T-helper 2 cell (primary cell): ENCODE results near the gene WDR91.
"Not testable (repeated sequence)": the region's sequence is repeated elsewhere in the genome, so short reads cannot be mapped to it uniquely, and the experiment has no call there.

ENCODE experiments used
- DNase-seq, 5 experiments: peaks; one replicate each; pipeline versions ENCODE4 v3.0.0 to v3.0.0-alpha.2; 2012 to 2022

Gene WDR91

GRCh38 chr7:135233570-135233969, 22.2 kb upstream of the WDR91 start, which contains the start of gene STRA8:
Gene STRA8 (plus strand): TSS chr7:135233838. CDS start chr7:135240525, 6,687 bp downstream.
- DNase-seq: no peak

GRCh38 chr7:135232720-135233119, 21.4 kb upstream of the WDR91 start:
- DNase-seq: no peak

GRCh38 chr7:135232087-135232486, 20.8 kb upstream of the WDR91 start:
- DNase-seq: no peak

GRCh38 chr7:135231686-135232085, 20.4 kb upstream of the WDR91 start:
- no peak for DNase-seq

- peak in 1 of 5 experiments; percentile 11 for DNase-seq
Observed at GRCh38 chr7:135224027-135224426, 12.7 kb upstream of the WDR91 start.

GRCh38 chr7:135217645-135218509, 6.6 kb upstream of the WDR91 start:
- no peak for DNase-seq

- no peak for DNase-seq
Observed at GRCh38 chr7:135215698-135216097, 4.4 kb upstream of the WDR91 start.

GRCh38 chr7:135215180-135215579, 3.9 kb upstream of the WDR91 start:
- no peak for DNase-seq

- DNase-seq: no peak
Observed at GRCh38 chr7:135213831-135214230, 2.5 kb upstream of the WDR91 start.

GRCh38 chr7:135211946-135212685, 790 bp upstream of the WDR91 start:
- not testable (repeated sequence) for DNase-seq

- peak in 1 of 5 experiments; percentile 53 for DNase-seq
Observed at GRCh38 chr7:135210888-135211178, 493 bp downstream of the WDR91 start.

- no peak for DNase-seq
Observed at GRCh38 chr7:135209225-135209834, 2.0 kb downstream of the WDR91 start.

- DNase-seq: no peak
Observed at GRCh38 chr7:135208102-135208793, 3.1 kb downstream of the WDR91 start.

- no peak for DNase-seq
Observed at GRCh38 chr7:135207406-135208101, 3.8 kb downstream of the WDR91 start.

- no peak for DNase-seq
Observed at GRCh38 chr7:135206941-135207391, 4.4 kb downstream of the WDR91 start.

GRCh38 chr7:135205850-135206249, 5.5 kb downstream of the WDR91 start:
- no peak for DNase-seq

GRCh38 chr7:135204876-135205275, 6.5 kb downstream of the WDR91 start:
- no peak for DNase-seq

GRCh38 chr7:135204341-135204749, 7.0 kb downstream of the WDR91 start:
- DNase-seq: no peak

- no peak for DNase-seq
Observed at GRCh38 chr7:135201350-135201749, 10.0 kb downstream of the WDR91 start.

GRCh38 chr7:135200821-135201331, 10.4 kb downstream of the WDR91 start:
- no peak for DNase-seq

GRCh38 chr7:135199439-135199838, 11.9 kb downstream of the WDR91 start:
- DNase-seq: no peak
